Thyroid gland (tissue), 4 donors: ENCODE measurements around the gene ANKMY1. TPM values are rescaled to one million over a fixed set of nuclear protein-coding genes. Genes with fewer than 3 reads are reported as not detected.

Experiments
- DNase-seq, 2 donors: peaks; one replicate each; pipeline ENCODE4 v3.0.0-alpha.2; 2019
- H3K27ac ChIP-seq, 3 donors: fragments of 200-600 bp; sonication (generic); 1 replicate in 2 of 3; 2 replicates in 1 of 3; pipeline ENCODE4 v1.5.1; 2016 to 2019; ENCODE audit warnings: mild to moderate bottlenecking in 1 of 3, moderate library complexity in 1 of 3
- H3K27me3 ChIP-seq: fragments of 200-600 bp; sonication (generic); one replicate; pipeline ENCODE4 v1.5.1; 2019
- H3K36me3 ChIP-seq, 2 donors: fragments of 200-600 bp; sonication (generic); one replicate each; pipeline ENCODE4 v1.5.1; 2016 to 2019
- H3K4me1 ChIP-seq, 2 donors: fragments of 200-600 bp; sonication (generic); one replicate each; pipeline ENCODE4 v1.5.1; 2017 to 2019
- H3K4me3 ChIP-seq, 3 donors: fragments of 200-600 bp; sonication (generic); replicated peaks in 1 of 3; 1 replicate in 2 of 3; 2 replicates in 1 of 3; pipeline ENCODE4 v1.5.1; 2016; ENCODE audit warnings: mild to moderate bottlenecking in 1 of 3
- H3K9me3 ChIP-seq: fragments of 200-600 bp; sonication (generic); one replicate; pipeline ENCODE4 v1.5.1; 2017
- POLR2A ChIP-seq, 2 donors: fragments of 450-650 bp; IDR thresholded peaks; one replicate each; pipeline ENCODE4 v1.6.1; 2017; ENCODE audit warnings: antibody characterized with exemption in 2 of 2, mild to moderate bottlenecking in 2 of 2, moderate library complexity in 1 of 2
- WGBS, 2 donors: methylation state at CpG; one replicate each; pipeline ENCODE4 v1.1.5; 2017; 5-methylcytosine and 5-hydroxymethylcytosine counted together
- intact Hi-C: fragments of 100-400 bp; cut with DNase I; formaldehyde crosslinking; loops from one replicate; pipeline ENCODE4 v1.15.1; 2023
- total RNA-seq, 4 donors: library from RNA; depleted of rRNA; stranded (reverse); fragments of >200 nt; gene quantifications; one replicate each; pipeline ENCODE4 v1.2.3, GENCODE V29; 2016
- TF ChIP-seq, protein P1 (sequence below), 6 experiments: fragments of 200-600 bp in 3 of 6; fragments of 450-650 bp in 3 of 6; sonication (generic) in 3 of 6; IDR thresholded peaks; one replicate each; pipeline ENCODE4 v1.5.1; 2016 to 2019; ENCODE audit warnings: antibody characterized with exemption in 6 of 6, mild to moderate bottlenecking in 2 of 6, inconsistent platforms in 1 of 6, moderate library complexity in 1 of 6

The ANKMY1 gene
- total RNA-seq, 4 donors from 2014 or later: 17.4 to 24.7 (median 21.0) TPM

DNA sequence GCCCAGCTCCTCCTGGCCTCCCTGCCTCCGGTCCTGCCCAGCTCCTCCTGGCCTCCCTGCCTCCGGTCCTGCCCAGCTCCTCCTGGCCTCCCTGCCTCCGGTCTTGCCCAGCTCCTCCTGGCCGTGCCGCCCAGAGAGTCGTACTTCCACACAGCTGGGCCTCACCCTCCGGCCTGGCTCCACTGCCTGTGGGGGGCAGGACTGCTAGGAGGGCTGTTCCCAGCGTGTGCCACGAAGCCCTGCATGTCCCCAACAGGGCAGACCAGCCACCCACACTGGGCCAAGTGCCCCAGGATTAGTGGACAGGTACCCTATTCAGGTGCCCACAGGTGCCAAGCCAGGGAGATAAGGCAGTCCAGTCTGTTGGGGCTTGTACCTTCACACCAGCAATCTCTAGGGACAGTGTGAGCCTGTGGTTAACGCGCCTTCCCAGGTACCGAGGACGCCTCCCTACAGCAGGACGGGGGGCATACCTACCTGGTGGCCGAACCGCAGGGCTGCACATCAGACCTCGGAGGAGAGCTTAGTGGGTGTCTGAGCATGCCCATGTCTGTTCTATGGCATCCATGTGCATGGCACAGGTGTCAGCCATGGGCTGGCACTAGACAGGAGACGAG lies 117.0 kb downstream of the ANKMY1 start:
- H3K4me3 ChIP-seq: no peak overlapping the region
- no peaks in the 10 kb centered on the region for H3K9me3 ChIP-seq
- peaks cover 18 to 24% of the 10 kb centered on the region in 2 donors for H3K4me1 ChIP-seq
- no peaks in the 10 kb centered on the region for H3K27me3 ChIP-seq
- WGBS, 2 donors: 90 to 100% methylated on average over 4 to 6 of the region's 18 CpGs
- no peak overlapping the region for H3K27ac ChIP-seq
- no peak for TF ChIP-seq POLR2A (IDR thresholded peaks at IDR 0.05)
- TF ChIP-seq, protein P1, sequence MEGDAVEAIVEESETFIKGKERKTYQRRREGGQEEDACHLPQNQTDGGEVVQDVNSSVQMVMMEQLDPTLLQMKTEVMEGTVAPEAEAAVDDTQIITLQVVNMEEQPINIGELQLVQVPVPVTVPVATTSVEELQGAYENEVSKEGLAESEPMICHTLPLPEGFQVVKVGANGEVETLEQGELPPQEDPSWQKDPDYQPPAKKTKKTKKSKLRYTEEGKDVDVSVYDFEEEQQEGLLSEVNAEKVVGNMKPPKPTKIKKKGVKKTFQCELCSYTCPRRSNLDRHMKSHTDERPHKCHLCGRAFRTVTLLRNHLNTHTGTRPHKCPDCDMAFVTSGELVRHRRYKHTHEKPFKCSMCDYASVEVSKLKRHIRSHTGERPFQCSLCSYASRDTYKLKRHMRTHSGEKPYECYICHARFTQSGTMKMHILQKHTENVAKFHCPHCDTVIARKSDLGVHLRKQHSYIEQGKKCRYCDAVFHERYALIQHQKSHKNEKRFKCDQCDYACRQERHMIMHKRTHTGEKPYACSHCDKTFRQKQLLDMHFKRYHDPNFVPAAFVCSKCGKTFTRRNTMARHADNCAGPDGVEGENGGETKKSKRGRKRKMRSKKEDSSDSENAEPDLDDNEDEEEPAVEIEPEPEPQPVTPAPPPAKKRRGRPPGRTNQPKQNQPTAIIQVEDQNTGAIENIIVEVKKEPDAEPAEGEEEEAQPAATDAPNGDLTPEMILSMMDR (IDR thresholded peaks at IDR 0.05): no peak
- intact Hi-C loops: no loop called here
- no peaks in the 10 kb centered on the region for H3K36me3 ChIP-seq
- no peak for DNase-seq

DNA sequence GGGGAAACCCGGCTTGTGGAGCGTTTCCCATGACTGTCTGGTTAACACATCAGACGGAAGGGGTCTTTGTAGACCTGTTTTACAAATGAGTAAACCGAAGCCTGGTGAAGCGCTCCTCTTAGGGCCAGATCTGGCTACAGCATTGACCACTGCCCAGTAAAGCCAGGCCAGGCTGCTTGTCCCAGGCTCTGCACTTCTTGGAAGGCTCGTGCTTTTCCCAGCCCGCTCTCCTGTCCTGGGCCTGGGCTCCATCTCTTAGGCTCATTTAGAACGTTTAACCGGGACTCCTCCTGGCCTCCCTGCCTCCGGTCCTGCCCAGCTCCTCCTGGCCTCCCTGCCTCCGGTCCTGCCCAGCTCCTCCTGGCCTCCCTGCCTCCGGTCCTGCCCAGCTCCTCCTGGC lies 117.5 kb downstream of the ANKMY1 start:
- no peak for DNase-seq
- H3K27me3 ChIP-seq: no peaks in the 10 kb centered on the region
- no peak for TF ChIP-seq POLR2A (IDR thresholded peaks at IDR 0.05)
- TF ChIP-seq, protein P1 (IDR thresholded peaks at IDR 0.05): no peak
- no peak overlapping the region for H3K4me3 ChIP-seq
- 92 to 94% methylated on average over 10 of the region's 12 CpGs for WGBS, 2 donors
- H3K36me3 ChIP-seq: no peaks in the 10 kb centered on the region
- no peak overlapping the region for H3K27ac ChIP-seq
- H3K4me1 ChIP-seq: peaks cover 18 to 24% of the 10 kb centered on the region in 2 donors
- no peaks in the 10 kb centered on the region for H3K9me3 ChIP-seq
- intact Hi-C loops: no loop called here

DNA sequence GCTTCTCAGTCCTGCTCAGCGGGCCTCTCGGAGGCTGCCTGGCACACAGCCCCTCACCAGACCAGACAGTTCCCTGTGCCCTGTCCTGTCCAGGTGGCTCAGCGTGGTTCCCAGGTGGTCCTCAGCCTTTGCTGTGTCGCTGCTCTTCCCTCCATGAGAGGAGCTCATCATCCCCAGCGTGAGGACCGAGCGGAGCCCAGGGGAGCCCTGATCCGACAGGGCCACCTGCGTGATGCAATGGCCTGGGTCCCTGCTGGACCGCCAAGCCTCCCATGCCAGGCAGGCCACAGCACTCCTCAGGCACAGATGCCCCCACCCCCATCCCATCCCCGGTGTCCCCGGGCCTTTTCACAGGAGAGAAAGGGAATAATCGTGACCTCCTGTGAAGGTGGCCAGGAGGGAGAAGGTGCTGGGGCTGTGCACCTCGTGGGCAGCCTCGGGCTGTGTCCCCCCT lies 118.1 kb downstream of the ANKMY1 start:
- Histone ChIP-seq H3K4me3 (no peak overlapping the region), H3K9me3 (no peaks in the 10 kb centered on the region), H3K27ac (no peak overlapping the region), H3K27me3 (no peaks in the 10 kb centered on the region), H3K36me3 (no peaks in the 10 kb centered on the region), H3K4me1 (peaks cover 18 to 26% of the 10 kb centered on the region in 2 donors)
- TF ChIP-seq POLR2A (IDR thresholded peaks at IDR 0.05): no peak
- TF ChIP-seq, protein P1 (IDR thresholded peaks at IDR 0.05): no peak
- DNase-seq: no peak
- intact Hi-C loops: loop anchor here (2.0 kb wide), 1 partner anchor 207 kb away; no protein-coding TSS in a partner anchor
- 91 to 98% methylated on average over 8 to 13 of the region's 15 CpGs for WGBS, 2 donors

DNA sequence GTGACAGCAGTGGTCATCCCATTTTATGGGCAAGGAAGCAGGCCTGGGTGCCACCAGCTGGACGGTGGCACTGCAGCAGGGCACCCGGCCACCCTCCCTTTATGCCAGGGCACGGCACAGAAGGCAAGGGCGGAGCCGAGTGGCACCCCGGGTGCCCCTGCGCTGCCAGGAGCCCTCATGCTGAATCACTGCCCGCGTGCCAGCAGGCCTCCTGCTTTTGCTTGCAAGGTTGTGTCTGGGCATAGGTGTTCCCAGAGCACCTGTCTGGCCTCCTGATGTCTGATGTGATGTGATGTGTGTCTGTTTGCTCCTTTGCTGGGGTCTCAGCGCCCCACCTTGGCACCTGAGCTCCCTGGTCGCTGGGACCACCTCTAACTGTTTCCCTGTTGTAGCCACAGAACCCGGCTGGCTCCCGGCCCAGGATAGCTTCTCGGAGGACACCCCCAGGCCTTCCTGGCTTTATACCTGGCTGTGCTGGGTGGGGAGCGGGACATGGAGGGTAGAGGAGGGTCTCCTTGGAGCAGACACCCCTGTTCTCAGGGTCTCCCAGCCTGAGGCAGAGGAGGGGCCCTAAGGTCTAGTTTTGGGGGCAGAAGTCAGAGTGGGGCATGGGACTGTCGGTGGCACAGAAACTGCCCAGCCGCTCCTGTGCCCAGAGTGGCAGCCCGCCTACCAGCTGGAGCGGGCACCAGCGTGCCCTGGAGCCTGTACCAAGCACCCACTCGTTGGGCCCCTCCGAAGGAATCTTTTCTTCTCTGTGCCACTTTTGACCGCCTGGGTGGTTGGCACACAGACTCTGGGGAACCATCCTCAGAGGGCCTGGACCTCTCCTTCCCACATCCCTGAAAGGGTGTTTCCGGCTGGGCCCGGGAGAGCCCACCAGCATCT lies 118.7 kb downstream of the ANKMY1 start:
- Histone ChIP-seq H3K4me3 (no peak overlapping the region), H3K4me1 (peaks cover 18 to 32% of the 10 kb centered on the region in 2 donors), H3K27me3 (no peaks in the 10 kb centered on the region), H3K36me3 (no peaks in the 10 kb centered on the region), H3K9me3 (no peaks in the 10 kb centered on the region), H3K27ac (no peak overlapping the region)
- intact Hi-C loops: loop anchor here (2.0 kb wide), 1 partner anchor 206 kb away; no protein-coding TSS in a partner anchor
- peak in 1 of 2 donors; percentile 3 for DNase-seq
- WGBS, 2 donors: 92 to 94% methylated on average over 15 to 23 of the region's 25 CpGs
- TF ChIP-seq, protein P1 (IDR thresholded peaks at IDR 0.05): no peak
- TF ChIP-seq POLR2A (IDR thresholded peaks at IDR 0.05): no peak
